Activated T-helper 17 cell treated with anti-CD3 and anti-CD28 coated beads, Interleukin-2, amount 50 U/mL, for 72 hours (primary cell): ENCODE data around the gene MOK. TPM values are rescaled to one million over a fixed set of nuclear protein-coding genes. Genes with fewer than 3 reads are reported as not detected.
"Not testable (repeated sequence)": the region's sequence is repeated elsewhere in the genome, so short reads cannot be mapped to it uniquely, and the experiment has no call there.

Experiments used
- ATAC-seq: fragments of 150-1000 bp; cut with Tn5 transposase; replicated peaks from 2 replicates; pipeline ENCODE4 v1.10.0; 2021; ENCODE audit warnings: mild to moderate bottlenecking, moderate library complexity
- H3K27ac Mint-ChIP-seq: one replicate; pipeline ENCODE4 v1.8.0; 2022; ENCODE audit warnings: mixed read lengths
- H3K27me3 Mint-ChIP-seq: one replicate; pipeline ENCODE4 v1.8.0; 2022; ENCODE audit warnings: mixed read lengths
- H3K36me3 Mint-ChIP-seq: one replicate; pipeline ENCODE4 v1.8.0; 2022; ENCODE audit warnings: low read depth, mild to moderate bottlenecking, mixed read lengths
- H3K4me1 Mint-ChIP-seq: one replicate; pipeline ENCODE4 v1.8.0; 2022; ENCODE audit warnings: mixed read lengths
- H3K4me3 Mint-ChIP-seq: one replicate; pipeline ENCODE4 v1.8.0; 2022; ENCODE audit warnings: mild to moderate bottlenecking, mixed read lengths
- H3K9me3 Mint-ChIP-seq: one replicate; pipeline ENCODE4 v1.8.0; 2022; ENCODE audit warnings: mixed read lengths
- total RNA-seq, 2 donors: library from RNA; stranded (reverse); gene quantifications; one replicate each; pipeline ENCODE4 v1.2.3, GENCODE V29; 2022

Gene MOK, protein sequence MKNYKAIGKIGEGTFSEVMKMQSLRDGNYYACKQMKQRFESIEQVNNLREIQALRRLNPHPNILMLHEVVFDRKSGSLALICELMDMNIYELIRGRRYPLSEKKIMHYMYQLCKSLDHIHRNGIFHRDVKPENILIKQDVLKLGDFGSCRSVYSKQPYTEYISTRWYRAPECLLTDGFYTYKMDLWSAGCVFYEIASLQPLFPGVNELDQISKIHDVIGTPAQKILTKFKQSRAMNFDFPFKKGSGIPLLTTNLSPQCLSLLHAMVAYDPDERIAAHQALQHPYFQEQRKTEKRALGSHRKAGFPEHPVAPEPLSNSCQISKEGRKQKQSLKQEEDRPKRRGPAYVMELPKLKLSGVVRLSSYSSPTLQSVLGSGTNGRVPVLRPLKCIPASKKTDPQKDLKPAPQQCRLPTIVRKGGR
- total RNA-seq: 1 to 10 TPM; 2.3 to 5.5 TPM

GRCh38 chr14:102304611-102305506 is at the start of gene MOK:
Gene MOK (minus strand): TSS chr14:102305164. CDS start chr14:102304968, 196 bp downstream.
- ATAC-seq: peak; percentile 99
- peak within 1 kb of the TSS; percentile 100 for H3K27ac Mint-ChIP-seq
- peak within 1 kb of the TSS; percentile 95 for H3K4me3 Mint-ChIP-seq
- no peaks in the 10 kb centered on the region for H3K27me3 Mint-ChIP-seq
- H3K9me3 Mint-ChIP-seq: no peaks in the 10 kb centered on the region
- H3K4me1 Mint-ChIP-seq: peaks cover 6% of the 10 kb centered on the region
- H3K36me3 Mint-ChIP-seq: peaks cover 6% of the 10 kb centered on the region

GRCh38 chr14:102353126-102353619 is 48.2 kb upstream of the MOK start:
- Mint-ChIP-seq H3K9me3 (no peaks in the 10 kb centered on the region), H3K4me3 (no peak overlapping the region), H3K27me3 (no peaks in the 10 kb centered on the region), H3K4me1 (no peaks in the 10 kb centered on the region), H3K36me3 (peaks cover 98% of the 10 kb centered on the region), H3K27ac (no peak overlapping the region)
- no peak for ATAC-seq

- H3K9me3 Mint-ChIP-seq: no peaks in the 10 kb centered on the region
Observed at GRCh38 chr14:102352213-102352612, 47.2 kb upstream of the MOK start.

DNA sequence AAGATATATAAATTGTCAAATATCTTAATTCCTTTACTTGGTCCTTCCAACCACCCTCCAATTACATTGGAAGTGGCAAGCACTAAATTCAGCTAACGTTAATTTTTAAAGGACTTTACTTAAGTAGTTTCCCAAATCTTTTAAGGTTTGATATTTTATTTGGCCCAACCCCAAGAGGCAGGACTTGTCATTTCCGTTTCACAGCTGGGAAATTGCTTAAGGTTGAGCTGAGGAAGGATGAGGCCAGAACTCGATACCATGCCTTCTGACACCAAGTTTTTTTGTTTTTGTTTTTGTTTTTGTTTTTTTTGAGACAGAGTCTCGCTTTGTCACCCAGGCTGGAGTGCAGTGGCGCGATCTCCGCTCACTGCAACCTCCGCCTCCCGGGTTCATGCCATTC is 46.6 kb upstream of the MOK start:
- not testable (repeated sequence) for ATAC-seq, H3K4me1 Mint-ChIP-seq, H3K9me3 Mint-ChIP-seq, H3K27me3 Mint-ChIP-seq, H3K27ac Mint-ChIP-seq, H3K4me3 Mint-ChIP-seq
- H3K36me3 Mint-ChIP-seq: peaks cover 98% of the 10 kb centered on the region

More at GRCh38 chr14:102352213-102352612, 47.2 kb upstream of the MOK start:
- Mint-ChIP-seq H3K36me3 (peaks cover 98% of the 10 kb centered on the region), H3K4me3 (no peak overlapping the region), H3K27me3 (no peaks in the 10 kb centered on the region), H3K27ac (no peak overlapping the region), H3K4me1 (no peaks in the 10 kb centered on the region)
- no peak for ATAC-seq

DNA sequence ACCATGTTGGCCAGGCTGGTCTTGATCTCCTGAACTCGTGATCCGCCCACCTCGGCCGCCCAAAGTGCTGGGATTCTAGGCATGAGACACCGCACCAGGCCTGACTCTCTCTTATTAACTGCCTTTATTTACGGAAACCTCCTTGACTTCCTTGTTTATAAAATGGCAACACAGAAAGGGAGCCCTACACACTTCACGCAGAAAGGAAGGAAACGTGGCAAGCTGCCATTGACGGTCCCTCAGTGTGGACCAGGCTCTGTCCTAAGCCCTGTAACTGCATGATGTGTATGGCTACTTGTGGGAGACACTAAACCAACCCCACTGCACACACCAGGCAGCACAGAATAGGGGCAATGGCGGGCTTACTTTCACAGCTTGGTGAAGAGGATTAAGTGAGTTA is 46.1 kb upstream of the MOK start:
- Mint-ChIP-seq H3K9me3 (no peaks in the 10 kb centered on the region), H3K4me3 (no peak overlapping the region), H3K4me1 (no peaks in the 10 kb centered on the region), H3K27ac (no peak overlapping the region), H3K27me3 (no peaks in the 10 kb centered on the region), H3K36me3 (peaks cover 97% of the 10 kb centered on the region)
- no peak for ATAC-seq

GRCh38 chr14:102348376-102348775 is 43.4 kb upstream of the MOK start:
- H3K4me3 Mint-ChIP-seq: no peak overlapping the region
- peak overlapping the region; percentile 48 for H3K27ac Mint-ChIP-seq
- H3K9me3 Mint-ChIP-seq: no peaks in the 10 kb centered on the region
- no peaks in the 10 kb centered on the region for H3K4me1 Mint-ChIP-seq
- no peaks in the 10 kb centered on the region for H3K27me3 Mint-ChIP-seq
- H3K36me3 Mint-ChIP-seq: peaks cover 93% of the 10 kb centered on the region
- no peak for ATAC-seq

DNA sequence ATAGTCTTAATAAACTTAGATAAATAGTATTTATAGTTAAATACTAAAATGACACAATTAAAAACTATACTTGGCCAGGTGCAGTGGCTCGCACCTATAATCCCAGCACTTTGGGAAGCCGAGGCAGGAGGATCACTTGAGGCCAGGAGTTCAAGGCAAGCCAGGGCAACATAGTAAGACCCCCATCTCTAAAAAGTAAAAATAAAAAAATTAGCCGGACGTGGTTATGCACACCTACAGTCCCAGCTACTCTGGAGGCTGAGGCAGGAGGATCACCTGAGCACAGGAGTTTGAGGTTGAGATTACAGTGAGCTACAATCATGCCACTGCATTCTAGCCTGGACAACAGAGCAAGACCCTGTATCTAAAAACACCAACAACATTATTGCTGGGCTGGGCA is 41.7 kb upstream of the MOK start:
- H3K36me3 Mint-ChIP-seq: peaks cover 92% of the 10 kb centered on the region
- H3K27ac Mint-ChIP-seq: no peak overlapping the region
- no peaks in the 10 kb centered on the region for H3K4me1 Mint-ChIP-seq
- H3K4me3 Mint-ChIP-seq: no peak overlapping the region
- H3K9me3 Mint-ChIP-seq: no peaks in the 10 kb centered on the region
- no peak for ATAC-seq
- no peaks in the 10 kb centered on the region for H3K27me3 Mint-ChIP-seq

DNA sequence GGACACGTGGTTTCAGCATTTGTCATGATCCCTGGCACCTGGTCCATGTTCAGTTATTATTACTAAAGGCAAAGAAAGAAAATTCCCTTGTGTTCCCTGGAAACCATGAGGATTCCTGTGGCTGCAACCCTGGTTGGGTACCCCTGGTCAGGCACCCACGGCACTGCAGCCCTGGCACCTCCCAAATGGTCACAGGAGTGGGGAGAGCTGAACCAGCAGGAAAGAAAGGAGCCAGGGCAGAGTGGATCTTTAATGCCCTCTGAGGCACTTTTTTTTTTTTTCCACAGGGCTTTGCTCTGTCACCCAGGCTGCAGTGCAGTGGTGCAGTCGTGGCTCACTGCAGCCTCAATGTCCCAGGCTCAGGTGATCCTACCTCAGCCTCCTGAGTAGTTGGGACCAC is 40.3 kb upstream of the MOK start:
- Mint-ChIP-seq H3K27me3 (no peaks in the 10 kb centered on the region), H3K27ac (peak overlapping the region; percentile 41), H3K9me3 (no peaks in the 10 kb centered on the region)

GRCh38 chr14:102344485-102344884 is 39.5 kb upstream of the MOK start:
- no peak overlapping the region for H3K4me3 Mint-ChIP-seq
- no peaks in the 10 kb centered on the region for H3K27me3 Mint-ChIP-seq
- H3K9me3 Mint-ChIP-seq: no peaks in the 10 kb centered on the region
- no peaks in the 10 kb centered on the region for H3K4me1 Mint-ChIP-seq
- peaks cover 86% of the 10 kb centered on the region for H3K36me3 Mint-ChIP-seq
- ATAC-seq: no peak
- H3K27ac Mint-ChIP-seq: peak overlapping the region; percentile 41

More for the DNA sequence above, 40.3 kb upstream of the MOK start:
- Mint-ChIP-seq H3K36me3 (peaks cover 93% of the 10 kb centered on the region), H3K4me1 (no peaks in the 10 kb centered on the region), H3K4me3 (no peak overlapping the region)
- ATAC-seq: no peak

DNA sequence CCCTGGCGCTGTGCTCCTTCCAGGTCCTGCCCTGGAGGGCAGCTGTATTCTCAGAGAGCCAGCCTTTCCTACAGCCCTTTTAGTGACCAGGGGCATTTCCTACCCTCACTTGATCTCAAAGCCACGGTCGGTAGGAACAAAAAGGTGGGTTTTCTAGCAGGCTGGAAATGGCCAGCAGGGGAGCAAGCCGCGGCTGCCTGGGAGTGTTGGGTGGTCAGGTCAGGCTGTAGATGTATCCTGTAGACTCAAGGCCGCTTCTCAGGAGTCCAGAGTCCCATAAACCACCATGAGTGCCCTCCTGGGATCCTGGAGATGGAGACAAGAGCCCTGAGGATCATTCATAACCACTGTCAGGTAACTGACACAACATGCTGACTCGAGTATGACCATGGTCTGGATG is 39.1 kb upstream of the MOK start:
- no peak overlapping the region for H3K4me3 Mint-ChIP-seq
- no peak overlapping the region for H3K27ac Mint-ChIP-seq
- H3K9me3 Mint-ChIP-seq: no peaks in the 10 kb centered on the region
- no peak for ATAC-seq
- no peaks in the 10 kb centered on the region for H3K27me3 Mint-ChIP-seq
- H3K36me3 Mint-ChIP-seq: peaks cover 82% of the 10 kb centered on the region
- H3K4me1 Mint-ChIP-seq: no peaks in the 10 kb centered on the region

DNA sequence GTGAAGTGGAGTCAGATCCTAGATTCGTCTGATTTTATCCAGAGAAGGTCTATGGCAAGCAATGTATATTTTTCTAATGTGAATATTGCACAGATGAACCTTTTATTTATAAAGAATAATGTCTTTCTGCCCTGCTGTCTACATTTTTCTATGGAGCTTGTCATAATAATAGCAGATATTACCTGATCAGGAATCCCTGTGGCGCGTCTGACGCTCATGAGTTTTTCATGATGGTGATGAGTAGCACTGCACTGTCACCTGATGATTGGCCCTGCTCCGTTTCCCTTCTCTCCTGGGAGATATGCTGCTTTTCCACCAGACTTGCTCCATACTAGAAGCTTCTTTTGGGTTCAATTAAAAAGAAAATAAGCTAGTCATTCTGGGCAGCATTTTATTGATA is 37.3 kb upstream of the MOK start:
- no peaks in the 10 kb centered on the region for H3K9me3 Mint-ChIP-seq
- H3K4me3 Mint-ChIP-seq: no peak overlapping the region

DNA sequence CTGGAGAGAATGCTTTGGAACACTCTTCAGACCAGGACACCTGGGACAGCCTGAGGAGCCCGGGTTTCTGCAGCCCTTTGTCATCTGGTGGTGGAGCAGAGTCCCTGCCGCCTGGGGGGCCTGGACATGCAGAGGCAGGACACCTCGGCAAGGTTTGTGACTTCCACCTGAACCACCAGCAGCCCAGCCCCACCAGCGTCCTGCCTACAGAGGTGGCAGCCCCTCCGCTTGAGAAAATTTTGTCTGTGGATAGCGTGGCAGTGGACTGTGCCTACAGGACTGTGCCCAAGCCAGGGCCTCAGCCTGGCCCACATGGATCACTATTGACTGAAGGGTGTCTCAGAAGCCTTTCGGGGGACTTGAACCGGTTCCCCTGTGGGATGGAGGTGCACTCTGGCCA is 36.6 kb upstream of the MOK start:
- peaks cover 80% of the 10 kb centered on the region for H3K36me3 Mint-ChIP-seq
- no peak overlapping the region for H3K4me3 Mint-ChIP-seq
- H3K9me3 Mint-ChIP-seq: no peaks in the 10 kb centered on the region
- H3K27ac Mint-ChIP-seq: no peak overlapping the region
- no peaks in the 10 kb centered on the region for H3K27me3 Mint-ChIP-seq
- ATAC-seq: no peak
- H3K4me1 Mint-ChIP-seq: no peaks in the 10 kb centered on the region

More for the DNA sequence above, 37.3 kb upstream of the MOK start:
- Mint-ChIP-seq H3K27ac (no peak overlapping the region), H3K4me1 (no peaks in the 10 kb centered on the region), H3K27me3 (no peaks in the 10 kb centered on the region), H3K36me3 (peaks cover 80% of the 10 kb centered on the region)
- ATAC-seq: no peak

DNA sequence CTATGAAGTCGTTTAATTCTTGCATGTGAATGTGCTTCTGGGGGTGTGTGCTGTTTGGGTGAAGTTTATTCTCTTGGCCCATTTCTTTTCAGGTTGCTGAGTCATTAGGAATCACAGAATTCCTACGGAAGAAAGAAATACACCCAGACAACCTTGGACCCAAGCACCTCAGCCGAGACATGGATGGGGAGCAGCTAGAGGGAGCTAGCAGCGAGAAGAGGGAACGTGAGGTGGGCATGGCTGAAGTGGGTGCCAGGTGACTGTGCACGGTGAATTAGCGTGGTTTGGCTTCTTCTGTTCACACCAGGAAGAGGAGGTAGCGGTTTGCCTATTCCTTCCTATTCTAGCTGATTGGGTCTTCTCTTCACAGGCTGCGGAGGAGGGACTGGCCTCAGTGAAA is 33.8 kb upstream of the MOK start:
- ATAC-seq: no peak
- H3K9me3 Mint-ChIP-seq: no peaks in the 10 kb centered on the region
- H3K36me3 Mint-ChIP-seq: peaks cover 76% of the 10 kb centered on the region
- no peak overlapping the region for H3K4me3 Mint-ChIP-seq
- no peak overlapping the region for H3K27ac Mint-ChIP-seq
- H3K27me3 Mint-ChIP-seq: no peaks in the 10 kb centered on the region
- H3K4me1 Mint-ChIP-seq: no peaks in the 10 kb centered on the region

- H3K4me1 Mint-ChIP-seq: no peaks in the 10 kb centered on the region
- no peaks in the 10 kb centered on the region for H3K9me3 Mint-ChIP-seq
- H3K27ac Mint-ChIP-seq: no peak overlapping the region
- H3K27me3 Mint-ChIP-seq: no peaks in the 10 kb centered on the region
- no peak for ATAC-seq
- H3K36me3 Mint-ChIP-seq: peaks cover 50% of the 10 kb centered on the region
- H3K4me3 Mint-ChIP-seq: no peak overlapping the region
Observed at GRCh38 chr14:102335163-102335562, 30.2 kb upstream of the MOK start.
